Naive thymus-derived CD8-positive, alpha-beta T cell (primary cell): Measurements from ENCODE around the gene ZC3H6. TPM values are rescaled to one million over a fixed set of nuclear protein-coding genes. Genes with fewer than 3 reads are reported as not detected.
A peak's percentile ranks its signal among the peaks of the same experiment; 100 is the strongest.

Experiments
- ATAC-seq, 2 donors: fragments of 150-1000 bp; cut with Tn5 transposase in 1 of 2; sonication (Bioruptor Pico), chemical (Tn5 transposase) in 1 of 2; 1 replicate in 1 of 2; 2 replicates in 1 of 2; pipeline ENCODE4 v1.10.0; 2021; ENCODE audit warnings: mild to moderate bottlenecking in 2 of 2, moderate library complexity in 2 of 2
- POLR2A ChIA-PET: fragments of 350-600 bp; sonication (Branson Sonifier 250); formaldehyde crosslinking; loops from one replicate; lab custom pipeline; 2021; ENCODE audit warnings: antibody characterized with exemption; lab: Charles Lee
- DNase-seq, 10 donors: peaks; one replicate each; pipeline versions ENCODE4 v3.0.0 to v3.0.0-alpha.2; 2020 to 2022
- H3K27ac Mint-ChIP-seq, 10 donors: one replicate each; pipeline ENCODE4 v1.8.0; 2020 to 2022; ENCODE audit warnings: mild to moderate bottlenecking in 10 of 10, mixed read lengths in 10 of 10, moderate library complexity in 4 of 10, inconsistent platforms in 1 of 10
- H3K27me3 Mint-ChIP-seq, 5 donors: one replicate each; pipeline ENCODE4 v1.8.0; 2021 to 2022; ENCODE audit warnings: mixed read lengths in 5 of 5
- H3K36me3 Mint-ChIP-seq, 3 donors: one replicate each; pipeline ENCODE4 v1.8.0; 2020 to 2022; ENCODE audit warnings: mixed read lengths in 3 of 3, mild to moderate bottlenecking in 2 of 3, inconsistent platforms in 1 of 3
- H3K4me1 Mint-ChIP-seq, 4 donors: one replicate each; pipeline ENCODE4 v1.8.0; 2021 to 2022; ENCODE audit warnings: mixed read lengths in 4 of 4
- H3K4me3 Mint-ChIP-seq, 10 donors: one replicate each; pipeline ENCODE4 v1.8.0; 2020 to 2022; ENCODE audit warnings: mild to moderate bottlenecking in 10 of 10, mixed read lengths in 10 of 10, moderate library complexity in 6 of 10, inconsistent platforms in 1 of 10
- H3K9me3 Mint-ChIP-seq, 9 donors: one replicate each; pipeline ENCODE4 v1.8.0; 2020 to 2022; ENCODE audit warnings: mixed read lengths in 9 of 9, mild to moderate bottlenecking in 3 of 9, inconsistent platforms in 1 of 9, moderate library complexity in 1 of 9
- polyA plus RNA-seq, 3 donors: library from polyadenylated mRNA; unstranded; fragments of 300-500 nt; fragmentation: Illumina TruSeq; gene quantifications; one replicate each; pipeline ENCODE4 v1.2.3, GENCODE V29; 2021
- total RNA-seq, 8 experiments: library from RNA in 2 of 8; stranded (reverse) in 2 of 8; gene quantifications; one replicate each; pipeline ENCODE4 v1.2.3 and lab custom pipeline; 2021 to 2026

The ZC3H6 gene
- total and polyA plus RNA-seq, 5 experiments from 2014 or later = 5.0 to 33.3 (median 10.3) TPM

- DNase-seq (no peak), ATAC-seq (no peak)
- Mint-ChIP-seq H3K4me3 (no peak overlapping the region), H3K27ac (no peak overlapping the region), H3K9me3 (no peaks in the 10 kb centered on the region), H3K36me3 (no peaks in the 10 kb centered on the region), H3K27me3 (peaks cover 0 to 1% (median 0%) of the 10 kb centered on the region in 5 donors), H3K4me1 (peaks cover 15 to 30% (median 17%) of the 10 kb centered on the region in 4 donors)
- POLR2A ChIA-PET = interaction anchor here (0.6 to 2.6 kb wide), 3 partner anchors 93 to 327 kb away, joined by 3 to 9 read pairs (median 3); partner anchors contain the start of genes CHCHD5 and TMEM87B
Measured at GRCh38 chr2:112256654-112257053, 18.7 kb upstream of the ZC3H6 start.

GRCh38 chr2:112257575-112257974, 17.8 kb upstream of the ZC3H6 start:
- Mint-ChIP-seq H3K9me3 (peaks cover 0 to 2% (median 0%) of the 10 kb centered on the region in 9 donors), H3K4me1 (peaks cover 15 to 30% (median 17%) of the 10 kb centered on the region in 4 donors), H3K27ac (no peak overlapping the region), H3K36me3 (peaks cover 0 to under 1% (median 0%) of the 10 kb centered on the region in 3 donors), H3K27me3 (peaks cover 0 to 1% (median 0%) of the 10 kb centered on the region in 5 donors), H3K4me3 (no peak overlapping the region)
- DNase-seq (no peak), ATAC-seq (no peak)
- POLR2A ChIA-PET = interaction anchor here (0.7 kb wide), 1 partner anchor 94 kb away, joined by 3 read pairs; no protein-coding TSS in a partner anchor

- DNase-seq (peak; percentile 64 to 90 (median 80)), ATAC-seq (peak; percentile 43 to 52)
- Mint-ChIP-seq H3K9me3 (peaks cover 0 to 8% (median 0%) of the 10 kb centered on the region in 9 donors), H3K27me3 (peaks cover 0 to 9% (median 0%) of the 10 kb centered on the region in 5 donors), H3K36me3 (peaks cover 0 to 2% (median 0%) of the 10 kb centered on the region in 3 donors), H3K4me3 (peak overlapping the region; percentile 36 to 80 (median 60)), H3K4me1 (peaks cover 5 to 13% (median 10%) of the 10 kb centered on the region in 4 donors), H3K27ac (peak overlapping the region; percentile 2 to 92 (median 47))
- POLR2A ChIA-PET = interaction anchor here (0.9 to 1.0 kb wide), 2 partner anchors 51 to 172 kb away, joined by 3 to 4 read pairs; no protein-coding TSS in a partner anchor
Measured at GRCh38 chr2:112259509-112260294, 15.7 kb upstream of the ZC3H6 start.

- Mint-ChIP-seq H3K36me3 (peaks cover 0 to 2% (median 0%) of the 10 kb centered on the region in 3 donors), H3K27ac (peak overlapping the region in 2 of 10 donors; percentile 39 to 49), H3K9me3 (peaks cover 0 to 8% (median 0%) of the 10 kb centered on the region in 9 donors), H3K27me3 (peaks cover 0 to 9% (median 0%) of the 10 kb centered on the region in 5 donors), H3K4me3 (no peak overlapping the region), H3K4me1 (peaks cover 5 to 12% (median 10%) of the 10 kb centered on the region in 4 donors)
- POLR2A ChIA-PET = interaction anchor here (0.9 kb wide), 2 partner anchors 17 to 172 kb away, joined by 3 read pairs; no protein-coding TSS in a partner anchor
- DNase-seq (no peak), ATAC-seq (no peak)
Measured at GRCh38 chr2:112260295-112260625, 15.1 kb upstream of the ZC3H6 start.

- no peak for ATAC-seq
- Mint-ChIP-seq H3K27ac (peak overlapping the region in 1 of 10 donors; percentile 34), H3K27me3 (peaks cover 0 to 9% (median 0%) of the 10 kb centered on the region in 5 donors), H3K36me3 (peaks cover 0 to 2% (median 0%) of the 10 kb centered on the region in 3 donors), H3K9me3 (peaks cover 0 to 8% (median 0%) of the 10 kb centered on the region in 9 donors), H3K4me1 (peaks cover 3 to 10% (median 8%) of the 10 kb centered on the region in 4 donors), H3K4me3 (no peak overlapping the region)
- POLR2A ChIA-PET = interaction anchor here (1.2 kb wide), 1 partner anchor 9 kb away, joined by 3 read pairs; no protein-coding TSS in a partner anchor
- no peak for DNase-seq
Measured at GRCh38 chr2:112262876-112263275, 12.5 kb upstream of the ZC3H6 start.

GRCh38 chr2:112268547-112268946, 6.8 kb upstream of the ZC3H6 start:
- Mint-ChIP-seq H3K4me3 (no peak overlapping the region), H3K27ac (no peak overlapping the region), H3K4me1 (no peaks in the 10 kb centered on the region), H3K36me3 (peaks cover 0 to 8% (median 6%) of the 10 kb centered on the region in 3 donors), H3K27me3 (no peaks in the 10 kb centered on the region), H3K9me3 (peaks cover 0 to 9% (median 0%) of the 10 kb centered on the region in 9 donors)
- DNase-seq (no peak), ATAC-seq (no peak)
- POLR2A ChIA-PET = no interaction called here

- Mint-ChIP-seq H3K9me3 (peaks cover 0 to 9% (median 0%) of the 10 kb centered on the region in 9 donors), H3K4me1 (peaks cover 0 to 17% (median 7%) of the 10 kb centered on the region in 4 donors), H3K27me3 (no peaks in the 10 kb centered on the region), H3K4me3 (no peak overlapping the region), H3K27ac (peak overlapping the region in 1 of 10 donors; percentile 18), H3K36me3 (peaks cover 0 to 8% (median 6%) of the 10 kb centered on the region in 3 donors)
- POLR2A ChIA-PET = interaction anchor here (1.7 kb wide), 1 partner anchor 17 kb away, joined by 4 read pairs; the partner anchor contains the start of gene ZC3H8
- DNase-seq (no peak), ATAC-seq (no peak)
Measured at GRCh38 chr2:112272669-112273068, 2.7 kb upstream of the ZC3H6 start.

- ATAC-seq = no peak
- peak overlapping the region in 4 of 10 donors; percentile 11 to 34 (median 26) for H3K27ac Mint-ChIP-seq
- POLR2A ChIA-PET = interaction anchor here (0.7 to 1.1 kb wide), 3 partner anchors 19 to 758 kb away, joined by 3 to 5 read pairs (median 5); partner anchors contain the start of gene ZC3H8
Measured at GRCh38 chr2:112273349-112273748, 2.0 kb upstream of the ZC3H6 start.

GRCh38 chr2:112275887-112276773, 733 bp downstream of the ZC3H6 start:
- no peaks in the 10 kb centered on the region for H3K27me3 Mint-ChIP-seq
- H3K4me3 Mint-ChIP-seq = peak overlapping the region; percentile 85 to 97 (median 92)
- H3K9me3 Mint-ChIP-seq = no peaks in the 10 kb centered on the region
- ATAC-seq (peak; percentile 65 to 66), DNase-seq (peak; percentile 66 to 93 (median 78))
- POLR2A ChIA-PET = no interaction called here
- H3K36me3 Mint-ChIP-seq = no peaks in the 10 kb centered on the region
- peaks cover 5 to 37% (median 25%) of the 10 kb centered on the region in 4 donors for H3K4me1 Mint-ChIP-seq
- peak overlapping the region; percentile 94 to 100 (median 99) for H3K27ac Mint-ChIP-seq

More at GRCh38 chr2:112273349-112273748, 2.0 kb upstream of the ZC3H6 start:
- DNase-seq = no peak
- H3K27me3 Mint-ChIP-seq = no peaks in the 10 kb centered on the region
- H3K4me3 Mint-ChIP-seq = peak overlapping the region in 3 of 10 donors; percentile 34 to 66 (median 65)
- peaks cover 0 to 4% (median 0%) of the 10 kb centered on the region in 9 donors for H3K9me3 Mint-ChIP-seq
- H3K4me1 Mint-ChIP-seq = peaks cover 0 to 21% (median 11%) of the 10 kb centered on the region in 4 donors
- peaks cover 0 to 4% (median 3%) of the 10 kb centered on the region in 3 donors for H3K36me3 Mint-ChIP-seq

GRCh38 chr2:112276954-112277353, 1.6 kb downstream of the ZC3H6 start:
- DNase-seq (no peak), ATAC-seq (no peak)
- no peaks in the 10 kb centered on the region for H3K27me3 Mint-ChIP-seq
- H3K4me1 Mint-ChIP-seq = peaks cover 10 to 43% (median 32%) of the 10 kb centered on the region in 4 donors
- H3K4me3 Mint-ChIP-seq = peak overlapping the region; percentile 67 to 96 (median 83)
- H3K27ac Mint-ChIP-seq = peak overlapping the region in 8 of 10 donors; percentile 84 to 100 (median 94)
- H3K36me3 Mint-ChIP-seq = no peaks in the 10 kb centered on the region
- POLR2A ChIA-PET = no interaction called here
- no peaks in the 10 kb centered on the region for H3K9me3 Mint-ChIP-seq

- H3K9me3 Mint-ChIP-seq = no peaks in the 10 kb centered on the region
- H3K36me3 Mint-ChIP-seq = no peaks in the 10 kb centered on the region
- peak overlapping the region in 9 of 10 donors; percentile 11 to 86 (median 80) for H3K4me3 Mint-ChIP-seq
- H3K27me3 Mint-ChIP-seq = no peaks in the 10 kb centered on the region
- H3K27ac Mint-ChIP-seq = peak overlapping the region in 8 of 10 donors; percentile 8 to 84 (median 56)
- DNase-seq (peak in 3 of 10 donors; percentile 54 to 63 (median 60)), ATAC-seq (no peak)
- H3K4me1 Mint-ChIP-seq = peaks cover 11 to 51% (median 36%) of the 10 kb centered on the region in 4 donors
- POLR2A ChIA-PET = interaction anchor here (0.5 to 0.6 kb wide), 2 partner anchors 11 to 12 kb away, joined by 3 to 4 read pairs; no protein-coding TSS in a partner anchor
Measured at GRCh38 chr2:112277596-112278220, 2.3 kb downstream of the ZC3H6 start.
